Fibroblast of lung (primary cell): Measurements from ENCODE around the gene SLF2. TPM values are rescaled to one million over a fixed set of nuclear protein-coding genes. Genes with fewer than 3 reads are reported as not detected.

ENCODE experiments used
- DNase-seq, 2 donors: peaks; one replicate each; pipeline versions ENCODE4 v3.0.0 to v3.0.0-alpha.2; 2010; ENCODE audit warnings: low read depth in 2 of 2
- H2AFZ ChIP-seq: 2 replicates; pipeline ENCODE4 v1.5.1; 2012; ENCODE audit warnings: low read length, control low read depth, inconsistent platforms
- H3K27ac ChIP-seq: 2 replicates; pipeline ENCODE4 v1.5.1; 2011; ENCODE audit warnings: low read length, control low read depth; ENCODE audit not compliant: insufficient read depth
- H3K27me3 ChIP-seq: 2 replicates; pipeline ENCODE4 v1.5.1; 2011; ENCODE audit warnings: mild to moderate bottlenecking, low read length; ENCODE audit not compliant: control insufficient read depth, insufficient read depth
- H3K36me3 ChIP-seq: 2 replicates; pipeline ENCODE4 v1.5.1; 2011; ENCODE audit warnings: low read length; ENCODE audit not compliant: control insufficient read depth, insufficient read depth
- H3K4me1 ChIP-seq: 2 replicates; pipeline ENCODE4 v1.5.1; 2011; ENCODE audit warnings: low read length; ENCODE audit not compliant: control insufficient read depth, insufficient read depth; ENCODE audit errors: extremely low read depth
- H3K4me2 ChIP-seq: 2 replicates; pipeline ENCODE4 v1.5.1; 2011; ENCODE audit warnings: low read length, control low read depth; ENCODE audit not compliant: insufficient read depth; ENCODE audit errors: extremely low read depth
- H3K4me3 ChIP-seq, 4 experiments: fragments of 200-600 bp in 1 of 4; sonication (generic) in 1 of 4; replicated peaks in 1 of 4; 2 replicates each; pipeline ENCODE4 v1.5.1; 2011 to 2016; ENCODE audit warnings: low read length in 4 of 4, low read depth in 3 of 4, mild to moderate bottlenecking in 3 of 4, control low read depth in 2 of 4, inconsistent platforms in 1 of 4, mixed read lengths in 1 of 4; ENCODE audit not compliant: insufficient read depth in 1 of 4; ENCODE audit errors: control extremely low read depth in 1 of 4
- H3K79me2 ChIP-seq: 2 replicates; pipeline ENCODE4 v1.5.1; 2012; ENCODE audit warnings: mild to moderate bottlenecking, low read length, inconsistent platforms; ENCODE audit not compliant: control insufficient read depth, insufficient read depth
- H3K9ac ChIP-seq: 2 replicates; pipeline ENCODE4 v1.5.1; 2011; ENCODE audit warnings: mild to moderate bottlenecking, low read length, control low read depth; ENCODE audit not compliant: insufficient read depth
- H3K9me3 ChIP-seq: 2 replicates; pipeline ENCODE4 v1.5.1; 2012; ENCODE audit warnings: low read depth, low read length; ENCODE audit not compliant: control insufficient read depth, insufficient read depth
- H4K20me1 ChIP-seq: 2 replicates; pipeline ENCODE4 v1.5.1; 2011; ENCODE audit warnings: low read length; ENCODE audit not compliant: control insufficient read depth, insufficient read depth; ENCODE audit errors: extremely low read depth
- EZH2 ChIP-seq: IDR thresholded peaks from 2 replicates; pipeline ENCODE4 v1.5.1; 2012; ENCODE audit warnings: low read length, control low read depth, mild to moderate bottlenecking; ENCODE audit errors: missing control alignments
- polyA plus RNA-seq, 2 donors: library from polyadenylated mRNA; depleted of rRNA in 1 of 2; stranded (reverse) in 1 of 2; unstranded in 1 of 2; fragments of >200 nt; gene quantifications; 2 replicates each; pipeline ENCODE4 v1.2.1, GENCODE V29; 2011 to 2012; ENCODE audit warnings: missing spikeins in 1 of 2
- total RNA-seq: library from RNA; depleted of rRNA; stranded (reverse); fragments of >200 nt; gene quantifications from 2 replicates; pipeline ENCODE4 v1.2.1, GENCODE V29; 2014
- TF ChIP-seq, protein P1 (sequence below), 2 donors: IDR thresholded peaks in 1 of 2; conservative IDR thresholded peaks in 1 of 2; 1 replicate in 1 of 2; 2 replicates in 1 of 2; pipeline ENCODE4 v1.5.1; 2011 to 2012; ENCODE audit warnings: low read length in 2 of 2, control low read depth in 1 of 2, inconsistent platforms in 1 of 2, low read depth in 1 of 2, mild to moderate bottlenecking in 1 of 2

SLF2 gene
- total and polyA plus RNA-seq, 2 donors (not counting 1 experiment from before 2014, with no cell fraction given), result 16.6 to 32.5 TPM

GRCh38 chr10:100927266-100927665 lies 14.5 kb downstream of the SLF2 start:
- no peaks in the 10 kb centered on the region for H4K20me1 ChIP-seq
- no peak for DNase-seq
- no peak overlapping the region for H3K9ac ChIP-seq
- no peak overlapping the region for H3K27ac ChIP-seq
- H3K4me3 ChIP-seq, result no peak overlapping the region
- H3K4me1 ChIP-seq, result no peaks in the 10 kb centered on the region
- no peak overlapping the region for H3K4me2 ChIP-seq
- H3K36me3 ChIP-seq, result peaks cover 12% of the 10 kb centered on the region
- H3K9me3 ChIP-seq, result no peaks in the 10 kb centered on the region
- TF ChIP-seq EZH2, result no peak
- TF ChIP-seq, protein P1, sequence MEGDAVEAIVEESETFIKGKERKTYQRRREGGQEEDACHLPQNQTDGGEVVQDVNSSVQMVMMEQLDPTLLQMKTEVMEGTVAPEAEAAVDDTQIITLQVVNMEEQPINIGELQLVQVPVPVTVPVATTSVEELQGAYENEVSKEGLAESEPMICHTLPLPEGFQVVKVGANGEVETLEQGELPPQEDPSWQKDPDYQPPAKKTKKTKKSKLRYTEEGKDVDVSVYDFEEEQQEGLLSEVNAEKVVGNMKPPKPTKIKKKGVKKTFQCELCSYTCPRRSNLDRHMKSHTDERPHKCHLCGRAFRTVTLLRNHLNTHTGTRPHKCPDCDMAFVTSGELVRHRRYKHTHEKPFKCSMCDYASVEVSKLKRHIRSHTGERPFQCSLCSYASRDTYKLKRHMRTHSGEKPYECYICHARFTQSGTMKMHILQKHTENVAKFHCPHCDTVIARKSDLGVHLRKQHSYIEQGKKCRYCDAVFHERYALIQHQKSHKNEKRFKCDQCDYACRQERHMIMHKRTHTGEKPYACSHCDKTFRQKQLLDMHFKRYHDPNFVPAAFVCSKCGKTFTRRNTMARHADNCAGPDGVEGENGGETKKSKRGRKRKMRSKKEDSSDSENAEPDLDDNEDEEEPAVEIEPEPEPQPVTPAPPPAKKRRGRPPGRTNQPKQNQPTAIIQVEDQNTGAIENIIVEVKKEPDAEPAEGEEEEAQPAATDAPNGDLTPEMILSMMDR (conservative IDR thresholded peaks at IDR 0.05 in 1 of 2, IDR thresholded peaks at IDR 0.05 in 1 of 2; ENCODE audit: low read depth in 1 of 2, low read length in 2 of 2), result no peak
- H2AFZ ChIP-seq, result no peak overlapping the region
- no peaks in the 10 kb centered on the region for H3K79me2 ChIP-seq
- H3K27me3 ChIP-seq, result no peaks in the 10 kb centered on the region

- Histone ChIP-seq H4K20me1 (no peaks in the 10 kb centered on the region), H3K27ac (no peak overlapping the region), H3K9ac (no peak overlapping the region), H3K4me1 (no peaks in the 10 kb centered on the region), H3K9me3 (no peaks in the 10 kb centered on the region), H3K4me3 (no peak overlapping the region), H3K4me2 (no peak overlapping the region), H3K27me3 (no peaks in the 10 kb centered on the region), H3K79me2 (no peaks in the 10 kb centered on the region), H3K36me3 (peaks cover 12% of the 10 kb centered on the region), H2AFZ (no peak overlapping the region)
- TF ChIP-seq, protein P1 (conservative IDR thresholded peaks at IDR 0.05 in 1 of 2, IDR thresholded peaks at IDR 0.05 in 1 of 2; ENCODE audit: low read depth in 1 of 2, low read length in 2 of 2), result no peak
- no peak for TF ChIP-seq EZH2
- no peak for DNase-seq
Observed at GRCh38 chr10:100928039-100928438, 15.3 kb downstream of the SLF2 start.

DNA sequence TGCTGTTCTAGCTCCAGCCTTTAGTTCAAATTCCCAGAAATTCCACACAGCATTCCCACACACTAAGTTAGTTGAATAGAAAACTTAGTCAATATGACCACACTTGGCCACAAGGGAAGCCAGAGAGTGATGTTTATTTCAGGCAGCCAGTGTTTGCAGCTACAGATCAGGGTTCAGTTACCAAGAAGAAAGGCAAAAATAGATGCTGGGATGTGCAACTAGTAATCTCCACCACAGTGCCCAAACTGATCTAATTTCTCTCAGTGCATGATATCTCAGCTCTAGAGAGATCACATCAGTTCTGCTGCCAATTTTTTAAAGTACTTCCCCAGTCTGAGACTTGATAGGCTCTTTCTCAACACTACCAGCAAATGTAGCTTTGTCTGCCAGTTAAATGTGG lies 17.6 kb downstream of the SLF2 start:
- H3K4me1 ChIP-seq, result no peaks in the 10 kb centered on the region
- no peak overlapping the region for H3K4me3 ChIP-seq
- TF ChIP-seq EZH2, result no peak
- TF ChIP-seq, protein P1 (conservative IDR thresholded peaks at IDR 0.05 in 1 of 2, IDR thresholded peaks at IDR 0.05 in 1 of 2; ENCODE audit: low read depth in 1 of 2, low read length in 2 of 2), result peak; percentile 27 to 33
- H3K9me3 ChIP-seq, result no peaks in the 10 kb centered on the region
- H3K36me3 ChIP-seq, result peaks cover 12% of the 10 kb centered on the region
- no peak overlapping the region for H3K4me2 ChIP-seq
- no peaks in the 10 kb centered on the region for H3K27me3 ChIP-seq
- H3K9ac ChIP-seq, result no peak overlapping the region
- no peak overlapping the region for H2AFZ ChIP-seq
- H3K27ac ChIP-seq, result no peak overlapping the region
- no peak for DNase-seq
- no peaks in the 10 kb centered on the region for H4K20me1 ChIP-seq
- H3K79me2 ChIP-seq, result no peaks in the 10 kb centered on the region
